GM08714 (cell line): ENCODE data around the gene CLN6.
"Not testable (repeated sequence)": the region's sequence is repeated elsewhere in the genome, so short reads cannot be mapped to it uniquely, and the experiment has no call there.

ENCODE experiments used
- H3K4me3 ChIP-seq: fragments of 200-500 bp; sonication (Bioruptor generic); 2 replicates; pipeline ENCODE4 v1.5.1; 2014; ENCODE audit warnings: mild to moderate bottlenecking, low read length, inconsistent platforms
- ZNF274 ChIP-seq: IDR thresholded peaks from 2 replicates; pipeline ENCODE4 v1.6.1; 2012; ENCODE audit warnings: mild to moderate bottlenecking, low read depth, low read length

Gene CLN6

DNA sequence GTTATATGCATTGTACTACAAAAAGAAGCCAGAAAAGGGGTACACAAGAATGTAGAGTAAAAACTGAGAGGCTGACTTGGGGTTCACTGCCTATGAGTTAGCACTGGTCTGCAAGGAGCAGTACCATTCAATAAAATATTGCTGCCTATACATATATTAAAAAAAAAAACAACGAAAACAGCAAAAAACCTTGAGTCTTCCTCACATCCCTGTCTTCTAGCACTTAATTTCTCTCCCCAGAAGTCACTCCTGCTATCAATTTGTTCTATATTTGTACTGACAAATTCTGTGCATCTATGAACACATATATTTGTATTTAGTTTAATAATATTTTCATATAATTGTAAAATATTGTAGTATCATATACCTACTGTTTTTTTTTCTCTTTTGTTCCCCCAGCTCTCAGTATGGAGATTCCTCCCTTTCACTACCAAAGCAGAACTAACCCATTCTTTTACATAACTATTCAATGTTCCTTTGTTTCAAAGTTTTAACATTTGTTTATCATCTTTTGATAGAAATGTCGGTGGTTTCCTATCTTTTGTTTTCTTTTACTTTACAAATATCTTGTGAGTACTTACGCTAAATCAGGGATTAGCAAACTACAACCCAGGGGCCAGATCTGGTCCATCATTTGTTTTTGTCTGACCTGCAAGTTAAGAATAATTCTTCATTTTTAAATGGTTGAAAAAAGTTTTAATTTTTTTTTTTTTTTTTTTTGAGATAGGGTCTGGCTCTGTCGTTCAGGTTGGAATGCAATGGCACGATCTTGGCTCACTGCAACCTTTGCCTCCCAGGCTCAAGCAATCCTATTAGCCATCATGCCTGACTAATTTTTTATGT lies 33.2 kb upstream of the CLN6 start:
- TF ChIP-seq ZNF274 = no peak
- no peak overlapping the region for H3K4me3 ChIP-seq

DNA sequence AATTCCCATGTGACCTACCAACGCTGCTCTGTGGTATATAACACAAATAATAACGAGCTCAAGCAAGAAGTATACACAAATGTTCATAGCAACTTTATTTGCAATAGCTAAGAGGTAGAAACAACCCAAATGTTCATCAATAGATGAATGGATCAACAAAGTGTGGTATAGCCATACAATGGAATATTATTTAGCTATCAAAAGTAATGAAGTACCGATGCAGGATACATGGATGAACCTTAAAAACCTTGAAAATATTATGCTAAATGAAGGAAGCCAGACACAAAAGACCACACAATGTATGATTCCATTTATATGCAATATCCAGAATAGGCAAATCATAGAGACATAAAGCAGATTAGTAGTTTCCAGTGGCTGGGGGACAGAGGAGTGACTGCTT lies 32.5 kb upstream of the CLN6 start:
- TF ChIP-seq ZNF274 = no peak
- H3K4me3 ChIP-seq = no peak overlapping the region

DNA sequence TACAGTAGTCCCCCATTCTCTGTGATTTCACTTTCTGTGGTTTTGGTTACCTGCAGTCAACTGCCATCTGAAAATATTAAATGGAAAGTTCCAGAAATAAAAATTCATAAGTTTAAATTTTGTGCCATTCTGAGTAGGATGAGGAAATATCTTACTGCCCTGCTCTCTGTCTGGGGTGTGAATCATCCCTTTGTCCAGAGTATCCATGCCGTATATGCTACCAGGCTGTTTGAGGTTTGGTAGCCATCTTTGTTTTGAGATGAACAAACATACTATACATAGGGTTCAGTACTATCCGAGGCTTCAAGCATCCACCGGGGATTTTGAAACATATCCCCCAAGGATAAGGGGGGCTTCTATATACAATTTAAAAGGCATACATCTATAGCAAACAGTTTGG lies 31.7 kb upstream of the CLN6 start:
- TF ChIP-seq ZNF274 = no peak
- H3K4me3 ChIP-seq = no peak overlapping the region

DNA sequence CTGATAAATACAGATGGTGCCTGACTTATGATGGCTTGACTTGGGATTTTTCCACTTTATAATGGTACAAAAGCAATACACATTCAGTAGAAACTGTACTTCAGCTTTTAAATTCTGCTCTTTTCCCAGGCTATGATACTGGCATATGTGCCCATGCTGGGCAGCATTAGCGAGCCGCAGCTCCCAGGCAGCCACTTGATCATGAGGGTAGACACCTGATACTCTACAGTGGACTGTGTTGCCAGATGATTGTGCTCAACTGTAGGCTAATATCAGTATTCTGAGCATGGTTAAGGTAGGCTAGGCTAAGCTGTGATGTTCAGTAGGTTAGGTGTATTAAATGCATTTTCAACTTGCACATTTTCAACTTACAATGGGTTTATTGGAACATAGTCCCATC lies 30.4 kb upstream of the CLN6 start:
- no peak for TF ChIP-seq ZNF274
- H3K4me3 ChIP-seq = no peak overlapping the region

DNA sequence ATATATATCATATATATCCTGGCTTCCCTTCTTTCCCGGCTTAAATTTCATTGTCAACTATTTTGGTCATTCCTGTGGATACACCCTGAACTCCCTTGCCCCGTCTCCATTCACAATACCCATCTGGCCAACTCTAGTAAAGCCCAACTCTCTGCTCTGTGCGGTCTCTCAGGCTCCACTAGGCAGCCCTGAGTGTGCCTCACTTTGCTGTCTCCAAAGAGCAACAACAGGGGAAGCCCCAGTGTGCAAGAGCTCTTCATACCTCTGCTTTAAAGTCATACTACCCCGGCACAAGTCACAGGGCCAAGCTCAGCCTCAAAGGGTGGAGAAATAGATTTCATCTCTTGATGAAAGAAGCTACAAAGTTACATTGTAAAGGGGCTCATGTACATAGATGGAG lies 29.2 kb upstream of the CLN6 start:
- H3K4me3 ChIP-seq = no peak overlapping the region
- TF ChIP-seq ZNF274 = no peak

DNA sequence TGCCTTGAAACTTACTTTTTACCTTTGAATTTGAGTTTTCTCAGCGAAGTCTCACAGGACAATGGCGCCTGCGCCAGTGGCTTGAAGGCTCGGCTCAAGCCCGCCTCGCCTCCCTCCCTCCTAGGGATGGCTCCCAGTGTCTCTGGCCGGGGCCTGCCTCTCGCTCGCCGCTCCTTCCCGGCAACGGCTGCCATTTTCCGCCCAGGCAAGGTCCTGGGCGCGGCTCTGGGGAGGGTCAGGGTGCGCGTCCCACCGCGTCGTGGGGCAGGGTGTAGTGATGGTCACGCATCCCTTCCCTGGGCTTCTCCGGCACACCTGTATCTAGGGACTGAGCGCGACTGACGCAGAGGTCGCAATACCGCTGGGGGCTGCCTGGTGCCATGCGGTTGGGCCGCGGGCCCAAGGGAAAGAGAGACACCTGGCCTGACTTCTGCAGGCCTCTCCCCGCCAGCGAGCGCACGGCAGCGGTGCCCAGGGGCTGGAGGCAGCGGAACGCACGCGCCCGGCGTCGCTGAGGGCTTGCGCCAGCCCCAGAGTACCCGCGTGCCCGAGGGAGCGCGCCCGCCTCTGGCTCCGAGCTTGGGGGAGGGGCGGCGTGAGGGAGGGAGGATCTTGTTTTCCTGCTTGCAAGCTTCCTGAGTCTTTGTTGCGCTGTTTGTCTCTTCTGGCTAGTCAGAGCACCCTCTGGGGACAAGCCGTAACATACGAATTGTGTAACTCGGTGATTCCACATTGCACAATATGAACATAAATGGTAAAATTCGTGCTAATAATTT lies 27.3 kb upstream of the CLN6 start:
- no peak for TF ChIP-seq ZNF274
- peak overlapping the region; percentile 30; the same call in 1 of the 2 replicates for H3K4me3 ChIP-seq

DNA sequence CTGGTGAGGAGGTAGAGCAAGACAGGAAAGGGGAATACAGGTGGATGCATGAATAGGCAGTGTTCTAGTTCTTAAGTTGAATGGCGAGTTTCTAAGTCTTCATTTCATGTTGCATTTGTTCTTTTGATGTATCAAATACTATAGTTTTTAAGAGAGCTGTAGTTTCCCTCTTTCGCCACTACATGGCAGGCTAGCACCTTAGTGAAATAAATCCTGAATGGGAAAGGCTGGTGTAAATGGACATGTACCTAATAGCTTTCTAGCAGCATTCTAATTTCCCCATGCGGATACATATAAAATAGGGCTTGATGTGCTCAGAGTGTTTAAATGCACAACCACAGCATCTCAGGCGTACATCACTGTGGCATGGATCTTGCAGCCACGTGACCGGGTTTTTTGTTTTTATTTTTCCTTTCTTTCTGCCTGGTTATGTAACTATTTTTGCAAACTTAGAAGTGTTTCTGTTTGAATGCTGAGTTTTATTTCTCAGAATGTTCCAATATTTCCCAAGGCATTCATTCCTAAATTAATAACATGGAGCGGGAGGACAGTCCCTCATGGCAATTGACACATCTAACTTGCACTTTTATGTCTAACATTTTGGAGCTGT lies 23.5 kb upstream of the CLN6 start:
- no peak overlapping the region for H3K4me3 ChIP-seq
- TF ChIP-seq ZNF274 = no peak

DNA sequence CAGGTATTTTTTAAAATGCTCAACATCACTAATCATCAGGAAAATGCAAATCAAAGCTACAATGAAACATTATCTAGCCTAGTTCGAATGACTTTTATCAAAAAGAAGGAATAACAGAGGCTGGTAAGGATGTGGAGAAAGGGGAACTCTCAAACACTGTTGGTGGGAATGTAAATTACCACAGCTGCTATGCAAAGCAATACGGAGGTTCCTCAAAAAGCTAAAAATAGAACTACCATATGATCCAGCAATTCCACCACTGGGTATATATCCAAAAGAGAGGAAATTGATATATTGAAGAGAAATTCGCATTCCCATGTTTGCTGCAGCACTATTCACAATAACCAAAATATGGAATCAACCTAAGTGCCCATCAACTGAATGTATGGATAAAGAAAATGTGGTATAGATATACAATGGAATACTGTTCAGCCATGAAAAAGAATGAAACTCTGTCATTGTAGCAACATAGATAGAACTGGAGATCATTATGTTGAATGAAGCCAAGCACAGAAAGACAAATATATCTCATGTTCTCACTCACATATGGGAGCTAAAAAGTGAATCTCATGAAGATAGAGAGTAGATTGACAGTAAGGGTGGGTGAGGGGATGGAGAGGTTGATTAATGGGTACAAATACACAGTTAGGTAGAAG lies 19.7 kb upstream of the CLN6 start:
- H3K4me3 ChIP-seq = no peak overlapping the region
- TF ChIP-seq ZNF274 = no peak

DNA sequence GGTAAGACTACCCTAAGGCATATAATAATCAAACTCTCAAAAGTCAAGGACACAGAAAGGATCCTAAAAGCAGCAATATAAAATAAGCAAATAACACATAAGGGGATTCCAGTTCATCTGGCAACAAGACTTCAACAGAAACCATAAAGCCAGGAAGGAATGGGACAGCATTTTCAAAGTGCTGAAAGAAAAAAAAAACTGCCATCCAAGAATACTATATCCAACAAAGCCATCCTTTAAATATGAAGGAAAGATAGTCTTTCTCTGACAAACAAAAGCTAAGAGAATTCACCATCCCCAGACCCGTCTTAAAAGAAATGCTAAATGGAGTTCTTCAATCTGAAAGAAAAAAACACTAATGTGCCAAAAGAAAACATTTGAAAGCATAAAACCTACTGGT lies 14.7 kb upstream of the CLN6 start:
- no peak overlapping the region for H3K4me3 ChIP-seq
- no peak for TF ChIP-seq ZNF274

DNA sequence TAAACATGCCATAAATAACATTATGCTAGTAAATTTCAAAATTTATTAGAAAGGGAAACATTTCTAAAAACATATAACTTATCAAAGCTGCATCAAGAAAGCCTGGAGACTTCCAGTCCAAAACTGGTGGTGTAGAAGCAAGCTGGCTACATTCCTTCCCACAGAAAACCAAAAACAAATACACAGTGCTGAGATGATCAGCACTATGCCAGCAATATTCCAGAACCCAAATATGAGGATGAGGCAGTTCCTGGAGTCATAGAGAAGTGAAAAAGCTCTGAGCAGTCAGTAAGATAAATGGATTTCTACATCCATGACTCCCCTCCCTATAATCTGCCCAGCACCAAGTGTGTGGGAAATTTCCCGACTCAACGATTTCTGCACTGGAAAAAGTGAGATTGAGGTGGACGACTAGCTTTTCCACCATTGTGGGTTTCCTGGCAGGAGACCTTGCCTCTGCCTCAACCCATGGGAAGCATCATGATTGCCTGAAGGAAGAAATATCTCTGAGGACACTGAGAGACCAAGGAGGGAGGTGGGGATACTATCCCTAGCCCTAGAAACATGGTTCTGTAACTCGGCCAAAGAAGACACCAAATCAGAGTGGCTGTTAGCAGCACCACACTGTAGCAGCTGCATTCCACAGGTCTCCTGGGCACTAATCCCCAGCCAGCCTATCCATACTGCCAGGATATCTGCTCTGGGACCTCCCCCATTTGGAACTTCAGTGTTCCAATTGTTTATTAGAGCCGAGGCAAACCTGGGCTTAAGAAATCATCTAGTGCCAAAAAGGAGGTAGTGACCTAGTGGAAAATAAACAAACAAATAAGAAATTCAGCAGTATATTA lies 11.8 kb upstream of the CLN6 start:
- TF ChIP-seq ZNF274 = no peak

DNA sequence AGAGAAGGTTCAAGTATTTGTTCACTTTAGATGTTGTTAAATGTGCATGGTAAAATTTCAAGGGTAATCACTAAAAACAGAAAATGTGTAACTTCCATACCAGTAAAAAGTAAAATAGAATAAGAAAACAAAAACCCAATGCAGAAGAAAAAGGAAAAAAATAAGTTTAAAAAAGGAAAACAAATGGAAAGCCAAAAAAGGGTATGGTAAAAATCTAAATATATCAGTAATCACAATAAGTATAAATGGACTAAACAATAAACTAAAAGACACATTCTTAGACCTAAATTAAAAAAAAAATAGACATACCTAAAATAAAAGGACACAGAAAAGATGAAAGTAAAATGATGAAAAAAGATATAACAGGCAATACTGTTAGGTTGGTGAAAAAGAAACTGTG lies 9.5 kb upstream of the CLN6 start:
- no peak for TF ChIP-seq ZNF274
- H3K4me3 ChIP-seq = no peak overlapping the region

More for the DNA sequence above, 11.8 kb upstream of the CLN6 start:
- H3K4me3 ChIP-seq = no peak overlapping the region

DNA sequence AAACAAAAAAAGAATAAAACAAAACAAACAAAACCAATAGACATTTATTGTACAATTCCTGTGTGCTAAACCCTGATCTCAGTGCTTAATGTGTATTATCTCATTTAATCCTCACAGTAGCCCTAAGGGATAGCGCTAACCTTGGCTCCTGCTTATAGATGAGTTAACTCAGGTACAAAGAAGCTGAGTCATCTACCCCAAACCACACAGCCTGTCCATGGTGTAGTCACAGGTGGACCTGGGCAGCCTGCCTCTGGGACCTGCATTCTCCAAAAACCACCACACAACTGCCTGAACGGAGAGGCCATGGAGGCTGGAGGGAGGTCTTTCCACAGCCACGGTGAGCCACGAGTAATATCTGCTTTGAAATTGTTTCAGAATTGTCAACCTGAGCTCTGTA lies 5.5 kb upstream of the CLN6 start:
- TF ChIP-seq ZNF274 = no peak
- H3K4me3 ChIP-seq = no peak overlapping the region

DNA sequence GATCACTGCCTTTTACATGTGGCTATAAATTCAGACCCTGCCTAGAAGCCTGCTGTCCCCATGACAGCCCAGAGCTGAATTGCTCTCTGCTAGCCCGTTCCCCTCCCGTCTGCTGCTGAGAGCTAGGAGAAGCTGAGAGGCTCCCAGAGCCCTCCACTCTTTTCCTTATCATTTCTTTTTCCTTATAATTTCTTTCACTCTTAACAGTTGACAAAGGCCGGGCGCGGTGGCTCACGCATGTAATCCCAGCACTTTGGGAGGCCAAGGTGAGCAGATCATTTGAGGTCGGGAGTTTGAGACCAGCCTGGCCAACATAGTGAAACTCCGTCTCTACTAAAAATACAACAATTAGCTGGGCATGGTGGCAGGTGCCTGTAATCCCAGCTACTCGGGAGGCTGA lies 5.0 kb upstream of the CLN6 start:
- H3K4me3 ChIP-seq = not testable (repeated sequence)

DNA sequence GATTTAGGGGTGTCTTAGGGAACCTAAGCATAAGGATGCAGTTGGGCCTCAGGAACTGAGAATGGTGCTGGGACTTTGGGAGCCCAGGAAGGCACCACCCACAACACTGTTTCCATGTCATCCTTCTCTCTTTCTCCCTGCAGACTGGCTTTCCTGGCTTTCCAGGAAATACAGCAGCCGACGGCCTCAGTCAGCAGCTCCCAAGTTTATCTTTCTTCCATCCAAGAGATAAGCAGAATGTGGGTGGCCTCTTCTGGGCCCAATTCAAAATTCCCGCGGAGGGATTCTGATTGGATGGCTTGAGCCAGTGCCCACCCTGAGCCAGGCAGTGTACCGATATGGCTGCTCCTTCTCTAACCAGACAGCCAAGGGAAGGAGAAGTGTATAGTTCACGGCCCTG lies 4.5 kb upstream of the CLN6 start:
- TF ChIP-seq ZNF274 = no peak
- H3K4me3 ChIP-seq = no peak overlapping the region

DNA sequence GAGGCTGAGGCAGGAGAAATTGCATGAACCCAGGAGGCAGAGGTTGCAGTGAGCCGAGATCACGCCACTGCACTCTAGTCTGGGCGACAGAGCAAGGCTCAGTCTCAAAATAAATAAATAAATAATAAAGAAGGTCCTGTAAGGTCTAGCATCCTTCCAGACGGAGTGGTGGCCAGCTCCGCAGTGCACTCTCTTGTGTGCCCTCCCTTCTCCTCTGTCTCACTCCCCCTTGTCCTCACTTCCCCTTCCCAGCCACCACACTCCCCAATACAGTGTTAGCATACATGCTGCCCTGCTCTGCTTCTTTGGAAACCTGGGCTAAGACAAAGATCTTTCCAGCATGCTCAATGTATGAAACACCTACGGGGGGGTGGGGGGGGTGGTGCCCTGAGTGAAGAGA lies 3.4 kb upstream of the CLN6 start:
- H3K4me3 ChIP-seq = no peak overlapping the region
- no peak for TF ChIP-seq ZNF274
